ENCODE data around the gene MYL5. TPM values are rescaled to one million over a fixed set of nuclear protein-coding genes. Genes with fewer than 3 reads are reported as not detected.

MYL5 gene
- total and polyA plus RNA-seq, 2 of the 13 experiments (the other 11 are each of a cell fraction or from before 2014, with no cell fraction given) = 6.5 to 16.0 TPM

DNA sequence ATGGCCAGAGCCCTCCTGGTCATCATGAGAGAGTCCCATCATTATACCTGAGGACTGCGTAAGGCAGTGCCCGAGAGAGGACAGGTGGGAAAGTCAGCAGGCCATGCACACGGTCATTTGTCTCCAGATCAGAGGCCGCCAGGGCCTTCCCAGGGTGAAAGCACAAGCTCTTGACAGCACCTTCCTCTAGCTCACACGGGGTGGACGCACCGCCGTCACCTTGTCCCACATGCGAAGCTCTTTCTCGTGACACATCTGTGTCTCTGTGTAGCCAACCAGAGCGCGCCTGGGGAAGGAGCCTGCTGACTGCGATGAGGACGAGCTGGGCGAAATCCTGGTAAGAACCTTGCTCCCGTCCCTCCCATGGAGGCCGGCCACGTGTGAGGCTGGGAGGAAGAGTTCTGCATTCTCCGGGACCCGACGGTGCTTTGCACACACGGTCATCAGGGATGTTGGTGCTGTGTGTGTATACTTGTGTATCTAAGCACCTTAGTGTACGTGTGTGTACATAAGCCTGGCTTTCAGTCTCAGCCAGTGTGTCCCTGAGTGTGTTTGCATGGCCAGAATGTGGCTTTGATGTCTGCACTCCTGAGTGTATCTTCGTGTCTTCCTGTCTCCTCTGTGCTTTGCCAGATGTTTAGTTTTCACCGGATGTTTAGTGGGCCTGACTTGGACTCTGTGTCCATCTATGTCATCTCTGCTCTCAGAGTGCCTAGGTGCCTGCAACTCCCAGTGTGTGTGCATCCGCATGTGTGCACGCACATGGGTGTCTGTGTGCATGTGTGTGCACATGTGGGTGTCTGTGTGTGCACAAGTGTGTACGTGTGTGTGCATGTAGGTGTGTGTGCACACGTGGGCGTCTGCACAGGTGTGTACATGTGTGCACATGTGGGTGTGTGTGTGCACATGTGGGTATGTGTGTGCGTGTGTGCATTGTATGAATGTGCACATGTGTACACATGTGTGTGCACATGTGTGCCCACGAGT, 15.4 kb upstream of the MYL5 start (continued):
- TF ChIP-seq, protein P1, sequence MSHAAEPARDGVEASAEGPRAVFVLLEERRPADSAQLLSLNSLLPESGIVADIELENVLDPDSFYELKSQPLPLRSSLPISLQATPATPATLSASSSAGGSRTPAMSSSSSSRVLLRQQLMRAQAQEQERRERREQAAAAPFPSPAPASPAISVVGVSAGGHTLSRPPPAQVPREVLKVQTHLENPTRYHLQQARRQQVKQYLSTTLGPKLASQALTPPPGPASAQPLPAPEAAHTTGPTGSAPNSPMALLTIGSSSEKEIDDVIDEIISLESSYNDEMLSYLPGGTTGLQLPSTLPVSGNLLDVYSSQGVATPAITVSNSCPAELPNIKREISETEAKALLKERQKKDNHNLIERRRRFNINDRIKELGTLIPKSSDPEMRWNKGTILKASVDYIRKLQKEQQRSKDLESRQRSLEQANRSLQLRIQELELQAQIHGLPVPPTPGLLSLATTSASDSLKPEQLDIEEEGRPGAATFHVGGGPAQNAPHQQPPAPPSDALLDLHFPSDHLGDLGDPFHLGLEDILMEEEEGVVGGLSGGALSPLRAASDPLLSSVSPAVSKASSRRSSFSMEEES (CRISPR knock-in tag; IDR thresholded peaks at IDR 0.05) = no peak
- TF ChIP-seq, protein P2, sequence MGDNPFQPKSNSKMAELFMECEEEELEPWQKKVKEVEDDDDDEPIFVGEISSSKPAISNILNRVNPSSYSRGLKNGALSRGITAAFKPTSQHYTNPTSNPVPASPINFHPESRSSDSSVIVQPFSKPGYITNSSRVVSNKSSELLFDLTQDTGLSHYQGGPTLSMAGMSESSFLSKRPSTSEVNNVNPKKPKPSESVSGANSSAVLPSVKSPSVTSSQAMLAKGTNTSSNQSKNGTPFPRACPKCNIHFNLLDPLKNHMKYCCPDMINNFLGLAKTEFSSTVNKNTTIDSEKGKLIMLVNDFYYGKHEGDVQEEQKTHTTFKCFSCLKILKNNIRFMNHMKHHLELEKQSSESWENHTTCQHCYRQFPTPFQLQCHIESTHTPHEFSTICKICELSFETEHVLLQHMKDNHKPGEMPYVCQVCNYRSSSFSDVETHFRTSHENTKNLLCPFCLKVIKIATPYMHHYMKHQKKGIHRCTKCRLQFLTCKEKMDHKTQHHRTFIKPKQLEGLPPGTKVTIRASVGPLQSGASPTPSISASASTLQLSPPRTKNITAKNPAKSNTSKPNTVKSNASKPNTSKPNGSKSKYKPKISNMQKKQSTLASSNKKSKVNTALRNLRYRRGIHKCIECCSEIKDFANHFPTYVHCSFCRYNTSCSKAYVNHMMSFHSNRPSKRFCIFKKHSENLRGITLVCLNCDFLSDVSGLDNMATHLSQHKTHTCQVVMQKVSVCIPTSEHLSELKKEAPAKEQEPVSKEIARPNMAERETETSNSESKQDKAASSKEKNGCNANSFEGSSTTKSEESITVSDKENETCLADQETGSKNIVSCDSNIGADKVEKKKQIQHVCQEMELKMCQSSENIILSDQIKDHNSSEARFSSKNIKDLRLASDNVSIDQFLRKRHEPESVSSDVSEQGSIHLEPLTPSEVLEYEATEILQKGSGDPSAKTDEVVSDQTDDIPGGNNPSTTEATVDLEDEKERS (CRISPR knock-in tag; IDR thresholded peaks at IDR 0.05) = peak; percentile 59; the same call in 1 of the 2 replicates
- TF ChIP-seq, protein P3, sequence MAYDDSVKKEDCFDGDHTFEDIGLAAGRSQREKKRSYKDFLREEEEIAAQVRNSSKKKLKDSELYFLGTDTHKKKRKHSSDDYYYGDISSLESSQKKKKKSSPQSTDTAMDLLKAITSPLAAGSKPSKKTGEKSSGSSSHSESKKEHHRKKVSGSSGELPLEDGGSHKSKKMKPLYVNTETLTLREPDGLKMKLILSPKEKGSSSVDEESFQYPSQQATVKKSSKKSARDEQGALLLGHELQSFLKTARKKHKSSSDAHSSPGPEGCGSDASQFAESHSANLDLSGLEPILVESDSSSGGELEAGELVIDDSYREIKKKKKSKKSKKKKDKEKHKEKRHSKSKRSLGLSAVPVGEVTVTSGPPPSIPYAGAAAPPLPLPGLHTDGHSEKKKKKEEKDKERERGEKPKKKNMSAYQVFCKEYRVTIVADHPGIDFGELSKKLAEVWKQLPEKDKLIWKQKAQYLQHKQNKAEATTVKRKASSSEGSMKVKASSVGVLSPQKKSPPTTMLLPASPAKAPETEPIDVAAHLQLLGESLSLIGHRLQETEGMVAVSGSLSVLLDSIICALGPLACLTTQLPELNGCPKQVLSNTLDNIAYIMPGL (CRISPR knock-in tag; IDR thresholded peaks at IDR 0.05; ENCODE audit: borderline replicate concordance in 1 of 2, low read depth in 1 of 2) = no peak
- TF ChIP-seq ZNF335 (CRISPR knock-in tag; IDR thresholded peaks at IDR 0.05) = no peak
- TF ChIP-seq SNRNP70 (IDR thresholded peaks at IDR 0.05; ENCODE audit: low read depth, low read length) = no peak
- TF ChIP-seq, protein P4, sequence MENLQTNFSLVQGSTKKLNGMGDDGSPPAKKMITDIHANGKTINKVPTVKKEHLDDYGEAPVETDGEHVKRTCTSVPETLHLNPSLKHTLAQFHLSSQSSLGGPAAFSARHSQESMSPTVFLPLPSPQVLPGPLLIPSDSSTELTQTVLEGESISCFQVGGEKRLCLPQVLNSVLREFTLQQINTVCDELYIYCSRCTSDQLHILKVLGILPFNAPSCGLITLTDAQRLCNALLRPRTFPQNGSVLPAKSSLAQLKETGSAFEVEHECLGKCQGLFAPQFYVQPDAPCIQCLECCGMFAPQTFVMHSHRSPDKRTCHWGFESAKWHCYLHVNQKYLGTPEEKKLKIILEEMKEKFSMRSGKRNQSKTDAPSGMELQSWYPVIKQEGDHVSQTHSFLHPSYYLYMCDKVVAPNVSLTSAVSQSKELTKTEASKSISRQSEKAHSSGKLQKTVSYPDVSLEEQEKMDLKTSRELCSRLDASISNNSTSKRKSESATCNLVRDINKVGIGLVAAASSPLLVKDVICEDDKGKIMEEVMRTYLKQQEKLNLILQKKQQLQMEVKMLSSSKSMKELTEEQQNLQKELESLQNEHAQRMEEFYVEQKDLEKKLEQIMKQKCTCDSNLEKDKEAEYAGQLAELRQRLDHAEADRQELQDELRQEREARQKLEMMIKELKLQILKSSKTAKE (CRISPR knock-in tag; IDR thresholded peaks at IDR 0.05; ENCODE audit: borderline replicate concordance) = peak; percentile 87; the same call in 1 of the 2 replicates
- TF ChIP-seq ZNF256 (CRISPR knock-in tag; conservative IDR thresholded peaks at IDR 0.05) = no peak
- no peak for TF ChIP-seq IKZF4 (CRISPR knock-in tag; IDR thresholded peaks at IDR 0.05; ENCODE audit: borderline replicate concordance, low read depth, not compliant biosample characterization)
- TF ChIP-seq, protein P5, sequence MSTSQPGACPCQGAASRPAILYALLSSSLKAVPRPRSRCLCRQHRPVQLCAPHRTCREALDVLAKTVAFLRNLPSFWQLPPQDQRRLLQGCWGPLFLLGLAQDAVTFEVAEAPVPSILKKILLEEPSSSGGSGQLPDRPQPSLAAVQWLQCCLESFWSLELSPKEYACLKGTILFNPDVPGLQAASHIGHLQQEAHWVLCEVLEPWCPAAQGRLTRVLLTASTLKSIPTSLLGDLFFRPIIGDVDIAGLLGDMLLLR (CRISPR knock-in tag; IDR thresholded peaks at IDR 0.05) = no peak
- TF ChIP-seq, protein P6, sequence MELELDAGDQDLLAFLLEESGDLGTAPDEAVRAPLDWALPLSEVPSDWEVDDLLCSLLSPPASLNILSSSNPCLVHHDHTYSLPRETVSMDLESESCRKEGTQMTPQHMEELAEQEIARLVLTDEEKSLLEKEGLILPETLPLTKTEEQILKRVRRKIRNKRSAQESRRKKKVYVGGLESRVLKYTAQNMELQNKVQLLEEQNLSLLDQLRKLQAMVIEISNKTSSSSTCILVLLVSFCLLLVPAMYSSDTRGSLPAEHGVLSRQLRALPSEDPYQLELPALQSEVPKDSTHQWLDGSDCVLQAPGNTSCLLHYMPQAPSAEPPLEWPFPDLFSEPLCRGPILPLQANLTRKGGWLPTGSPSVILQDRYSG (CRISPR knock-in tag; IDR thresholded peaks at IDR 0.05) = no peak
- no peak for TF ChIP-seq HNRNPUL1 (IDR thresholded peaks at IDR 0.05; ENCODE audit: low read depth, low read length)
- TF ChIP-seq, protein P7, sequence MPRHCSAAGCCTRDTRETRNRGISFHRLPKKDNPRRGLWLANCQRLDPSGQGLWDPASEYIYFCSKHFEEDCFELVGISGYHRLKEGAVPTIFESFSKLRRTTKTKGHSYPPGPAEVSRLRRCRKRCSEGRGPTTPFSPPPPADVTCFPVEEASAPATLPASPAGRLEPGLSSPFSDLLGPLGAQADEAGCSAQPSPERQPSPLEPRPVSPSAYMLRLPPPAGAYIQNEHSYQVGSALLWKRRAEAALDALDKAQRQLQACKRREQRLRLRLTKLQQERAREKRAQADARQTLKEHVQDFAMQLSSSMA (CRISPR knock-in tag; IDR thresholded peaks at IDR 0.05) = peak; percentile 65; the same call in 1 of the 2 replicates
- no peak for TF ChIP-seq CCDC6 (CRISPR knock-in tag; IDR thresholded peaks at IDR 0.05)
